ENCODE data around the gene MAP3K8.
"Not testable (repeated sequence)": the region's sequence is repeated elsewhere in the genome, so short reads cannot be mapped to it uniquely, and the experiment has no call there.

MAP3K8 gene

GRCh38 chr10:30453764-30454527, 20.0 kb downstream of the MAP3K8 start:
- DNase-seq: no peak

- DNase-seq: no peak
These were observed 20.9 kb downstream of the MAP3K8 start for GRCh38 chr10:30454744-30455510.

GRCh38 chr10:30455816-30456215, 21.8 kb downstream of the MAP3K8 start:
- no peak for DNase-seq

- no peak for DNase-seq
These were observed 22.3 kb downstream of the MAP3K8 start for GRCh38 chr10:30456266-30456665.

- DNase-seq: no peak
These were observed 25.3 kb downstream of the MAP3K8 start for GRCh38 chr10:30459283-30459682.

- DNase-seq: no peak
These were observed 26.1 kb downstream of the MAP3K8 start for GRCh38 chr10:30460121-30460520.

GRCh38 chr10:30462513-30462912, 28.5 kb downstream of the MAP3K8 start:
- DNase-seq: no peak

- no peak for DNase-seq
These were observed 30.0 kb downstream of the MAP3K8 start for GRCh38 chr10:30463944-30464451.

- DNase-seq: no peak
These were observed 30.7 kb downstream of the MAP3K8 start for GRCh38 chr10:30464675-30465074.

- no peak for DNase-seq
These were observed 32.5 kb downstream of the MAP3K8 start for GRCh38 chr10:30466445-30466844.

GRCh38 chr10:30467651-30468338, 33.8 kb downstream of the MAP3K8 start:
- no peak for DNase-seq

GRCh38 chr10:30472414-30473155, 38.6 kb downstream of the MAP3K8 start:
- DNase-seq: no peak

- not testable (repeated sequence) for DNase-seq
These were observed 41.5 kb downstream of the MAP3K8 start for GRCh38 chr10:30475515-30475914.

- DNase-seq: no peak
These were observed 42.6 kb downstream of the MAP3K8 start for GRCh38 chr10:30476511-30477155.

- DNase-seq: not testable (repeated sequence)
These were observed 45.5 kb downstream of the MAP3K8 start for GRCh38 chr10:30479513-30479912.

GRCh38 chr10:30481603-30482002, 47.6 kb downstream of the MAP3K8 start:
- DNase-seq: no peak

- DNase-seq: no peak
These were observed 54.3 kb downstream of the MAP3K8 start for GRCh38 chr10:30488316-30488715.

GRCh38 chr10:30489346-30489745, 55.4 kb downstream of the MAP3K8 start:
- no peak for DNase-seq

- no peak for DNase-seq
These were observed 56.5 kb downstream of the MAP3K8 start for GRCh38 chr10:30490289-30491000.

- DNase-seq: no peak
These were observed 57.4 kb downstream of the MAP3K8 start for GRCh38 chr10:30491204-30491915.

All from NCI-H82 (cell line).